Activated CD8-positive, alpha-beta memory T cell treated with anti-CD3 and anti-CD28 coated beads for 1 hour (primary cell): ENCODE measurements around the gene NRCAM.

Source experiments
- DNase-seq, 2 donors: peaks; one replicate each; pipeline ENCODE4 v3.0.0-alpha.2; 2020; ENCODE audit warnings: low read depth in 1 of 2; ENCODE audit errors: extremely low read depth in 1 of 2

NRCAM gene

GRCh38 chr7:108140671-108141070 is 315.6 kb downstream of the NRCAM start:
- DNase-seq: no peak

- DNase-seq: no peak
Observed at GRCh38 chr7:108138911-108139310, 317.3 kb downstream of the NRCAM start.

GRCh38 chr7:108137993-108138392 is 318.2 kb downstream of the NRCAM start:
- DNase-seq: no peak

- DNase-seq: no peak
Observed at GRCh38 chr7:108137040-108137439, 319.2 kb downstream of the NRCAM start.

GRCh38 chr7:108136191-108136688 is 320.0 kb downstream of the NRCAM start:
- DNase-seq: no peak

- DNase-seq: no peak
Observed at GRCh38 chr7:108135446-108136190, 320.6 kb downstream of the NRCAM start.

GRCh38 chr7:108134486-108134885 is 321.8 kb downstream of the NRCAM start:
- DNase-seq: no peak

- DNase-seq: no peak
Observed at GRCh38 chr7:108132551-108133265, 323.5 kb downstream of the NRCAM start.

- no peak for DNase-seq
Observed at GRCh38 chr7:108130261-108130660, 326.0 kb downstream of the NRCAM start, which contains the start of gene LAMB4. LAMB4 (minus strand) TSS chr7:108130361; CDS start chr7:108123164, 7,197 bp downstream.

GRCh38 chr7:108129018-108129965 is 326.9 kb downstream of the NRCAM start:
- DNase-seq: no peak

- no peak for DNase-seq
Observed at GRCh38 chr7:108128514-108128913, 327.7 kb downstream of the NRCAM start.

GRCh38 chr7:108127461-108127860 is 328.8 kb downstream of the NRCAM start:
- DNase-seq: no peak

- no peak for DNase-seq
Observed at GRCh38 chr7:108124820-108125219, 331.4 kb downstream of the NRCAM start.

GRCh38 chr7:108122181-108122580 is 334.1 kb downstream of the NRCAM start:
- DNase-seq: no peak

- DNase-seq: no peak
Observed at GRCh38 chr7:108120933-108121332, 335.3 kb downstream of the NRCAM start.

GRCh38 chr7:108120196-108120595 is 336.0 kb downstream of the NRCAM start:
- DNase-seq: no peak

GRCh38 chr7:108118959-108119358 is 337.3 kb downstream of the NRCAM start:
- DNase-seq: no peak

- no peak for DNase-seq
Observed at GRCh38 chr7:108114117-108114841, 342.0 kb downstream of the NRCAM start.

- DNase-seq: no peak
Observed at GRCh38 chr7:108112683-108113082, 343.6 kb downstream of the NRCAM start.

- no peak for DNase-seq
Observed at GRCh38 chr7:108109221-108109908, 346.9 kb downstream of the NRCAM start.
